Measurements from ENCODE around the gene TMF1.

Gene TMF1, protein sequence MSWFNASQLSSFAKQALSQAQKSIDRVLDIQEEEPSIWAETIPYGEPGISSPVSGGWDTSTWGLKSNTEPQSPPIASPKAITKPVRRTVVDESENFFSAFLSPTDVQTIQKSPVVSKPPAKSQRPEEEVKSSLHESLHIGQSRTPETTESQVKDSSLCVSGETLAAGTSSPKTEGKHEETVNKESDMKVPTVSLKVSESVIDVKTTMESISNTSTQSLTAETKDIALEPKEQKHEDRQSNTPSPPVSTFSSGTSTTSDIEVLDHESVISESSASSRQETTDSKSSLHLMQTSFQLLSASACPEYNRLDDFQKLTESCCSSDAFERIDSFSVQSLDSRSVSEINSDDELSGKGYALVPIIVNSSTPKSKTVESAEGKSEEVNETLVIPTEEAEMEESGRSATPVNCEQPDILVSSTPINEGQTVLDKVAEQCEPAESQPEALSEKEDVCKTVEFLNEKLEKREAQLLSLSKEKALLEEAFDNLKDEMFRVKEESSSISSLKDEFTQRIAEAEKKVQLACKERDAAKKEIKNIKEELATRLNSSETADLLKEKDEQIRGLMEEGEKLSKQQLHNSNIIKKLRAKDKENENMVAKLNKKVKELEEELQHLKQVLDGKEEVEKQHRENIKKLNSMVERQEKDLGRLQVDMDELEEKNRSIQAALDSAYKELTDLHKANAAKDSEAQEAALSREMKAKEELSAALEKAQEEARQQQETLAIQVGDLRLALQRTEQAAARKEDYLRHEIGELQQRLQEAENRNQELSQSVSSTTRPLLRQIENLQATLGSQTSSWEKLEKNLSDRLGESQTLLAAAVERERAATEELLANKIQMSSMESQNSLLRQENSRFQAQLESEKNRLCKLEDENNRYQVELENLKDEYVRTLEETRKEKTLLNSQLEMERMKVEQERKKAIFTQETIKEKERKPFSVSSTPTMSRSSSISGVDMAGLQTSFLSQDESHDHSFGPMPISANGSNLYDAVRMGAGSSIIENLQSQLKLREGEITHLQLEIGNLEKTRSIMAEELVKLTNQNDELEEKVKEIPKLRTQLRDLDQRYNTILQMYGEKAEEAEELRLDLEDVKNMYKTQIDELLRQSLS

DNA sequence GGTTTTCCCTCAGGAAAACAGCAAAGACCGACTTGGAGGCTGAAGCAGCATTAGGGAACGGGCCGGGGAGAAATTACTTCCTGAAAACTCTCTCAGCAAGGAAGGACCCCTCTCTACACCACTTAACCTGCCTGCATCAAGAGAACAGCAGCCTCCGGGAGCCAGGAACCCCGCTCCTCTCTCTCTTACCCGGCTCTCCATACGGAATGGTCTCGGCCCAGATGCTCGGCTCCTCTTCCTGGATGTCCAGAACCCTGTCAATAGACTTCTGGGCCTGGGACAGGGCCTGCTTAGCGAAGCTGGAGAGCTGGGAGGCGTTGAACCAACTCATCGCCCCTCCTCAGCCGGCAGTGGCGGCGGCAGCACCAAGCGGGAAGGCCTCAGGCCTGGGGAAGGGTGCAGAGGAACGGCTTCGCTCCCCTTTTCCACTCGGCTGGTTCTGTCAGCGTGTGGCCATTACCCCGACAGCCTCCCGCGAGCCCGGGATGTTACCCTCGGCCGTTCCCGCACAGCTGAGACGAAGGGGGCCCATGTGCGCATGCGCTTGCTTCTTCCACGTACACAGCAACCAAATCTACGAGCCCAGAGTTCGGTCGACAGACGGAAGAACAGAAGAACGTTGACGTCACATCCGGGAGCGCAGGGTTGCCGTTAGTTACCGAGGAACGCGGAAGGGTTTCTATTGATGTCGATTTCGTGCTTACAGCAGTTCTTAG, at the start of gene TMF1:
TSS of gene TMF1 (minus strand) at position 578 of the 716 bp plus-strand sequence. CDS start at position 331, 247 bp downstream.
- no peak for DNase-seq

DNA sequence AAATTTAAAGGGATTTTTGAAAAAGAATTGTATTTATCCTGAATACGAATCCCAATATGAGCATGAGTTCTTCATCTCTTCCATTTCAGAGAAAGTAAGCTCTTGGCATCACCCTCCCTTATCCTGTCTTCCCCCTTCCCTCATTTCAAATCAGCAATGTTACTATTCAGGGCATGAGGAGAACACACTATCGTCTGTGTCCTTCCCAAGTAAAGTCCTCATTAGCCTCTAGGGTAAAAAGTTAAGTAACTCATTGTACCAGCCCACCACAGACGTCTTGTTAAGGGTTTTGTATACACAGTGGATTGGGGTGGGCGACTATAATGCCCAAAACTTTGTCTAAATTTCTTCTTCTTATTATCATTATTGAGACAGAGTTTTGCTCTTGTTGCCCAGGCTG, 47.4 kb upstream of the TMF1 start:
- DNase-seq: no peak

DNA sequence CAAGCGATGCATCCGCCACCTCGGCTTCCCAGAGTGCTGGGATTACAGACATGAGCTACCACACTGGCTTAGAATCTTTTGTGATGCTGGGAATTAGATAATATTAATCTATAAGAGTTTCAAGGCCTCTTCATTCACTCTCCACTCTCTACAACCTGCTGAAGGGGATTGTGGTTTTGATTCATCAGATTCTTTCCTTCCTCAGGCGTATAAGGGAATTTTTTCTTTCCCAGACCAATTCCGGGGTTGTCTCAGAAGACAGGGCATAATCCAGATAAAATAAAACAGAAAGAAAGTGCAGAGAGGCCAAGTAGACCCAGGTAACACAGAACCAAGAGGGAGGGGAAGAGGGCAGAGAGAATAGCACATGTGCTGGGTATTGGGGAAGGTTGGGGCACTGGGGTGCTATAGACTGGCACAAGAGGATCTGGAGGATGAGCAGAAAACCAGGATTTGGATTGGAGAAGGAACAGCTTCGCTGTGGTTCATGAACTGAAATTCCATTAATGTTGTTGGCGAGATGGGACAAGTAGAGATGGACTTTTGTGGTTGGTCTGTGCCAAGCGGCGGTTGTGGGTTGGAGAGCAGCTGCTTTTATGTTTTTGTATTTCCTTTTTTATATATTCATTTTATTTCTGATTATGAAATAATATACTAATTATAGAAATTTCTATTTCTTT, 45.4 kb upstream of the TMF1 start:
- DNase-seq: no peak

DNA sequence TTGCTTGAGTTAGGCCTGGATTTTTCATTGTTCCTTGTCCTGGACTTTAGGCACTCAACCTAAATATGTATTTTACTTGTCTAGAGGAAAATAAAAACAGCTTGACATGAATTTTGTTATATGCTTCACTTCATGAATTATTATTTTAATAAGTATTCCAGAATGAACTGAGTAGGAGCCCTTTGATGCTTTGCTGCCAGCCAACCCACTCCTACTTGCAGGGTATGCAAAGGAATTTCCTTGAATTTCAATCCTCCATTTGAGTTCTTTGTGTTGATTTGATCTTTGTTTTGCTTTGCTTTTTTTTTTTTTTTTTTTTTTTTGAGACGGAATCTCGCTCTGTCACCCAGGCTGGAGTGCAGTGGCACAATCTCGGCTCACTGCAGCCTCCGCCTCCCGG, 44.2 kb upstream of the TMF1 start:
- DNase-seq: no peak

DNA sequence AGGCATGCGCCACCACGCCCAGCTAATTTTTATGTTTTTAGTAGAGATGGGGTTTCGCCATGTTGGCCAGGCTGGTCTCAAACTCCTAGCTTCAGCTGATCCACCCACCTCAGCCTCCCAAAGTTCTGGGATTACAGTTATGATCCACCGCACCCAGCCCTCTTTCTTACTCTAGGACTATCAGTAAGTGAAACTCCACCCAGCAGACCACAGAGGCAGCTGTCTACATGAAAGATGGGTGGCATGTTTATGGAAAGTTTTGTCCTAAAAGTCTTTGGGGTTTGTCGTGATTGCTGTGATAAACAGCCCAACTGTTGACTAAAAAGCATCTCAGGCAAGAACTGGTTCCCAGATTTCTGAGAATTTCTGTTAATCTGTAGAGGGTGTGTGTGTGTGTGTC, 43.5 kb upstream of the TMF1 start:
- DNase-seq: no peak

DNA sequence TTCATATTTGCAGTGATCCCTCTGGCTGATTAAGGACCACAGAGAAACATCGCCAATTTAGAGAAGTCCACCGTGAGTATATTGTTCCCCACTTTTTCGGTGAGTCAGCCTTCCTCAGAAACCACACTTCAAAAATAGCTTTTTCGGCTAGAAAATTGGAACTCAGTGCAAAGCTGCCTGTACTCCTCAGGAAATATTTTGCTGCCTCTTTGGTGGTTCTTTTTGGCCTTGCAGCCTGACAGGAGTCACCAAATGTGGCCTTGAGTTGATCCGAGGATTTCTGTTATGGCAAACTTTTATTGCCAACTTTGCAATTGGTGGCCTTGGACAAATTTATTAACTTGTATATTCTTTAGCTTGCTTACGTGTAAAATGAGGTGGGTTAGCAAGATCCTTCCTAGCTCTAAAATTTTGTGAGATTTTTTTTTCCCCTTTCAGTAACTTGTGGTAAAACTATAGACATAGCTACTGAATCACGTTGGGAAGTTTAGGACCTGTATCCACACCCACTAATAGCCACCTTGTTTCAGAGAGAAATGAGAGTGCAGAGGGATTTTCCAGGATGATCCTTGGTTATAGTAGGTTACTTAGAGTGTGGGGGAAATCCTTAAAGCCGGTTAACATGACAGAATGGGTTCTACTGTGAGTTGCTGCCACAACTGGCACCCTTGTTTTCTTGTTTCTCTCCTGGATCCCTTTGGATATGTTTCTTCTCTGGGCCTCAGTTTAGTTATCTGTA, 42.5 kb upstream of the TMF1 start:
- DNase-seq: no peak

DNA sequence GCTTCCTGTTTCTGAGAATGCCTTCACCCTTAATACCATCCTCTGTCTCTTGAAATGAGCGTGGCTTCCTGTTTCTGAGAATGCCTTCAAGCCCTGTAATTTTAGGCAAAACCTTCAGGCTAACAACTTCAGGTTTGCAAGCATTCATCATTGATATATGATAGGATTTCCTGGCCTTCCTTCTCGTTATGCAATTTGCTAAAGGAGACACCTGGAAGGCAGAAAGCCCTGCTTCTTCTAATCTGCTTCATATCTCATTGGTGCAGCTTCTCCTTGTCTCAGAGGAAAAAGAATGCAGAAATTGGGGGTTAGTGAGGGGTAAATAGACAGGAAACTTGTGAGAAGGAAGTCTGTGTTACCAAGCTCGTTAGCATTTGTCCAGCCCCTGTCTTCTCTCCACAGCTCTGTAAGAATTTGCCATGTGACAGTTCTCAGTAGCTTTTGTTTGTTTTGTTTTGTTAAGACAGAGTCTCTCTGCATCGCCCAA, 39.9 kb upstream of the TMF1 start:
- no peak for DNase-seq

DNA sequence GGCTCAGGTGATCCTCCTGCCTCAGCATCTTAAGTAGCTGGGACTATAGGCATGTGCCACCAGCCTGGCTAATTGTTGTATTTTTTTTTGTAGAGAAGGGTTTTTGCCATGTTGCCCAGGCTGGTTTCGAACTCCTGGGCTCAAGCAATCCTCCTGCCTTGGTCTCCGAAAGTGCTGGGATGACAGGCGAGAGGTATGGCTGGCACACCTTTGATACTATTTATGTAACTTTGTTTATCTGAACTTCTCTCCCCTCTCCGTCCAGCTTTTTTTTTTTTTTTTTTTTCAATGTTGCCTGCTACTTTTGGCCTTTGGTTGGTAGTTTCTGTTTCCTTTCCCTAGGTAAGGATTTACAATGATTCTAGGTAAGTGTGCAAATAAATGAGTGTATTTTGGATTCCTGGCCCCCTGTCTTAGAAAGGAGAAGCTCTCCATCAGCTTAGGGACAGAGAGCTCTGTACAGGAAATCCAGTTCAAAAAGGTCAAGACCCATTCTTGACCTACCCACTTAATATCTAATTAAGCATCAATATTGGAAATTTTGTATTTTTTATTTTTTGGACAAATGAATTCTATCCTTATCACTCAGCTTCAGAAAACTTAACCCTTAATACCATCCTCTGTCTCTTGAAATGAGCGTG, 39.4 kb upstream of the TMF1 start:
- DNase-seq: no peak

DNA sequence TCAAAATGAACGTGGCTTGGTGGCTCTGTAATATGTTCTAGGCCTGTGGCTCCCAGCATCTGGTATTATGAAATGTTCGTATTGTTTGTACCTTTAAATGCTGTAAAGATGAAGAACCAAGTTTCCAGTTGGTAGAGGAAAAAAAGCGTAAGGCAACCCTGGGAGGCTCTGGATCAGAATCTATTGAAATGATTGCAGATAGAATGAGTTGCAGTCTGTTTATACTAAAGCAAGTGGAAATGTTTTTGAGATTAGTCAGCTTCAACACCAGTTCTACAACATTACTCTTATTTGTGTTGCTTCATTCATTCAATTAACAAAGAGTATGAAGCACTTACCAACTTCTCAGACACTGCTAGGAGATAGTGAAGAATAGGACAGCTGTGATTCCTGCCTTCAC, 37.9 kb upstream of the TMF1 start:
- DNase-seq: no peak

DNA sequence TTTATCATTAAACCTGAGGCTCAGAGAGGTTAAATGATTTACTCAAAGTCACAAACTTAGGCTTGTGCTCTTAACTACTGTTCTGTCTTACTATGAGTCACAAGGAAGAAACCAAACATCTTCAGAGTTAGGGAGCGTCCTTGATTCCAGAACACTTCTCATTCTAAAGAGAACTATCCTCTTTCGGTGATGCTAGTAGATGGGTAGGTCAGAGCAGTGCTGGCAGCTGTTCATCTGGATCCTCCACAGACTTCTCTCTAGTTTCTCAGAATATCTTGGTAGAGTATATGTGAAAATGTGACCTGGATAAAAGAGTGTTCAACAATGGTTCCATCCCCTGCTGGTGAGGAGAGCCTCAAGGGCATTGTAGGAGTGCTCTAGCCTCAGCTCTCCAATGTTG, 35.9 kb upstream of the TMF1 start:
- DNase-seq: no peak

DNA sequence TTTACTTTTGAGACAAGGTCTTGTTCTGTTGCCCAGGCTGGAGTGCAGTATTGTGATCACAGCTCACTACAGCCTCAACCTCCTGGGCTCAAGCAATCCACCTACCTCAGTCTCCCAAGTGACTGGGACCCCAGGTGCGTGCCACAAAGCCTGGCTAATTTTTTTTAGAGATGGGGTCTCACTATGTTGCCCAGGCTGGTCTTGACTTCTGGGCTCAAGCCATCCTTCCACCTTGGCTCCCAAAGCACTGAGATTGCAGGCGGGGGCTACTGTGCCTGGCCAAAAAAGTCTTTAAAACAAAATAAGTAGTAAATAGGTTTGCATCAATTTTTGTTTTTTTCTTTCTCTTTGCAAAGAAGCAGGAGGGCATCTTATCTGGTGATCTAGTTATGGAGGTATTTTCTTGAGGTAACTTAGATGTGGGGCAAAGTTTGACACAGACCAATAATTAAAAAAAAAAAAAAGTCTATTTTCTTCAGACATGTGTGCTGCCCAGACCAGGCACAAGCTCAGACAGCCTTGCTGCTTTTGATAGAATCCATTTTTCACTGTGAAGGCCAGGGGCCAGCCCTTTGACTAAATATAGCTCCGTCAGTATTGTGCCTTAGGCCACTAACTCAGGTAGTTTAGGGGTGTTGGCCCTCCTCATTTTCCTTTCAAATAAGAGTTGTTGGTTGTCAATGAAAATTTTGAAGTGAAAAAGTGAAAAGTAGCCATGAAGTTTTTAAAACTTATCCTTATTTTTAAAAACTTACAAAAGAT, 35.1 kb upstream of the TMF1 start:
- DNase-seq: no peak

DNA sequence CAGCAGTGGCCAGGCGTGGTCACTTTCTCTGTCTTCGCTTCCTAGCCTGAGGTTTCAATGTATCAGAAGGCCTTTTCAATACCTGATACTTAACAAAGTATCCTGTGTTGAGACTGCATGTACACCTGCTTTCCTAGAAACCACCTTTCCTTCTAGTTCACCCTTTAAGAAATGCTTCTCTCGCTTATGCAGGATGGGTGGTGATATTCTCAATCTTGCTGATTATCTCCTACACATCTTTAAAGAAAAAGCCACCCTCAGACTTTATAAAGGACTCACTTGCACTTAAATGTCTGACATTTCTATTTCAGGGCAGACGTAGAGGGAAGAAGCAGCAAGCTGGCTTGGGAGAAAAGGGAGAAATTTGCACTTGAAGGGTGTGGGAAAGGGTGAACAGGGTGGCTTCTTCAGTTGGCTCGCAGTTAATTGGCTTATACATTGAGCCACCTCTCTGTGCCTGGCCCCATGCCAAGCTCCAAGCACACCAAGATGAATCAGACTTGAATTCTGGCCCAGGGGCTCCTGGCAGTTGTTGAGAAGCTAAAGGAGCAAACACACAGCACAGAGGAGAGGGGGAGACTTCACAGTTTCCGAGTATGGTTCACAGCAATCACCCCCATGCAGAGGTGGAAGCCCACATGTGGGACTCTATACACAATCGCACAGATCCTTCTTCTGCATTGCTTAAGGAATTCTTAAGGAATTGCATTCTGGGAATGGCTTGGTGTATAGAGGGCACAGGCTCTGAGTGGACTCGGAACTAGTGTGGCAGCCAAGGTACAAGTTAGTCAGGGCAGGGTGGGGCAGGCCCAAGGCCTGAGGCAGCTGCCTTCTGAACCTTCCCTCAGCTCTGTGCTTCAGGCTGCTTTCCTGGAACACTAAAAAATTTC, 33.9 kb upstream of the TMF1 start:
- DNase-seq: no peak

DNA sequence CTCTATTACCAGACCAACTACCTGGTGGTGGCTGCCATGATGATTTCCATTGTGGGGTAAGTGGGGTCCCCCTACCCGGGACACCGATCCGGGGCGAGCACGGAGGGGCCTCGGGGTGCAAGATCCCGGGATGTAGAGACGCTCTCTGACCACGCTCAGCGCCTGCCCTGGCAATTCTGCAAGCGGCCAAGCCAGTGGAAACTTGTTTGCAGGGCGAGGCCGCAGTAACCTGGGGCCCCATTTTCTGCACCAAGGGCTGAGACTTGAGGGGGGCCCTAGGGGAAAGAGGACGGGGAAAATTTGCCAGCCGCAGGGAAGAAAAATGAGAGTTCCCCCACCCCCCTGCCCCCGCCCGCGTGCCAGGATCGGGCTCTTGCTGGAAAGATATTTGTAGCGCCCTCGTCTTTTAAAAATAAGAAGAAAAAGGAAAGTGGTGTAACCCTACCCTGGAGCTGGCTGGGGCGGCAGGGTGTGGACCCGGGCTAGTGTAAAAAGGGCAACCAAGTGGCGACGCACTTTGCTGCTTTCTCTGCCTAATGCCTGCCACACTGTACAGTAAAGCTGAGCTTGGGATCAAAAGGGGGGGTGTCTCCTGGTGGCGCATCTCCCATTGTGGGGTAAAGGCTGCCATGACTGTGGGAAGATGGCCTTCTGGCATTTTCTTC, 33.2 kb upstream of the TMF1 start:
- DNase-seq: no peak

DNA sequence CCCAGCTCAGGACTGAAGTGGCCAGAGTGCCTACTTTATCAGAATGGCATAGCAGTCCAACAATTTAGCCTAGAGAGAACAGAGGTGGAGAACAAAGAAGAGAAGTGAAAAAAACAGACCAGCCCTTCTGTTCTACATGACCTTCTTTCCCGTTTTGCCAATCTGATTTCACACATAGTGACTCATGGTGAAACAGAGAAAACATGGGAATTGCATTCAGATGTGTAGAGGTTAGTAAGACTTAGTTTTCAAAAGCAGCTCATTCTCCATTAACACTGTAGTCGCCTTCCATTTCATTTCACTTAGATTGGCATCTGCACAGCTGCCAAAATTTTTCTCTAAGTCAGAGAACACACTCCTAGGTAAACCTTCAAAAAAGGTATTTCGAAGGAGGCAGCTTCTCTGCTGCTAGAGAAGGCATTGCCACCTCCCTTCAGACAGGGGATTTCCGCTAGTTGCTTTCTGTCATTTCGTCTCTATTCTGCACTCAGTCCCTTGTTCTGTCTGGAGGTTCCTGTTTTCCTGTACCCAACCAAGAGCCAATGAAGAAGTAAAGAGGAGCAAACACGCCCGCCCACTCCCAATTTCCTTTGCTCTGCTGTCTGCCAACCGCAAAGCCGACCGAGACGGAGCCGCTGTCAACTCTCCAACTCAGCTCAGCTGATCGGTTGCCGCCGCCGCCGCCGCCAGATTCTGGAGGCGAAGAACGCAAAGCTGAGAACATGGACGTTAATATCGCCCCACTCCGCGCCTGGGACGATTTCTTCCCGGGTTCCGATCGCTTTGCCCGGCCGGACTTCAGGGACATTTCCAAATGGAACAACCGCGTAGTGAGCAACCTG, 32.4 kb upstream of the TMF1 start, which contains the start of gene ARL6IP5:
TSS of gene ARL6IP5 (plus strand) at position 612 of the 842 bp plus-strand sequence. CDS start at position 723, 111 bp downstream.
- DNase-seq: no peak

DNA sequence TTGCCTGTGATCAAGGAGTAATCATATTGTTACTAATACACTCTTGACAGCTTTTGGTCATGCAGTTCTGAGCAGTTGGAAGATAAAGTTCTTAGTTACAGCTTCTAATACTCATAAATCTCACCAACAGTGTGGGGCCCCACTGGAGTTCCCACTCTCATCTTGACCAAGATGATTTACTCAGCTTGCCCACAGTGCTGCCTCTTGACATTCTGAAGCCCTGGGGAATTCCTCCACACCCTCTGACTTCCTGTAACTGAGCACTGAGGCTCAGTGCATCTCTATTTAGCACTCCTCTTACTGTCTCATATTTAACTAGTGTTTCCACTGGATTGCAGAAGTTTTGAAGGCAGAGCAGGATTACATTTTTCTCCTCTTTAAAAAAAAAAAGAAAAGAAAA, 30.7 kb upstream of the TMF1 start:
- DNase-seq: no peak

DNA sequence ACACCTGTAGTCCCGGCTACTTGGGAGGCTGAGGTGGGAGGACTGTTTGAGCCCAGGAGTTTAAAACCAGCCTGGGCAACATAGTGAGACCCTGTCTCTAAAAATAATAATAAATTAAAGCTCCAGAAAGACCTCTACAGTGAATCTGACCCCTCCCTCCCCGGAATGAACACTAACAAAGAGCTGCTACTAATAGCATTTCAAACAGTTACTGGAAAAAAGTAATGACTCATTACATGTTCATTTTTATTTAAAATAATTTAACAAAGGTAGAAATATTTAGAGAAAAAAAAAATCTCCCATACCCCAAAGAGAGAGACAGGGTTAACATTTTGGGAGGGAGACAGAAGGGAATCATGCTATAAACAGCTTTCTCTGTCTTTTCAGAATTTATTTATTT, 30.2 kb upstream of the TMF1 start:
- DNase-seq: no peak

DNA sequence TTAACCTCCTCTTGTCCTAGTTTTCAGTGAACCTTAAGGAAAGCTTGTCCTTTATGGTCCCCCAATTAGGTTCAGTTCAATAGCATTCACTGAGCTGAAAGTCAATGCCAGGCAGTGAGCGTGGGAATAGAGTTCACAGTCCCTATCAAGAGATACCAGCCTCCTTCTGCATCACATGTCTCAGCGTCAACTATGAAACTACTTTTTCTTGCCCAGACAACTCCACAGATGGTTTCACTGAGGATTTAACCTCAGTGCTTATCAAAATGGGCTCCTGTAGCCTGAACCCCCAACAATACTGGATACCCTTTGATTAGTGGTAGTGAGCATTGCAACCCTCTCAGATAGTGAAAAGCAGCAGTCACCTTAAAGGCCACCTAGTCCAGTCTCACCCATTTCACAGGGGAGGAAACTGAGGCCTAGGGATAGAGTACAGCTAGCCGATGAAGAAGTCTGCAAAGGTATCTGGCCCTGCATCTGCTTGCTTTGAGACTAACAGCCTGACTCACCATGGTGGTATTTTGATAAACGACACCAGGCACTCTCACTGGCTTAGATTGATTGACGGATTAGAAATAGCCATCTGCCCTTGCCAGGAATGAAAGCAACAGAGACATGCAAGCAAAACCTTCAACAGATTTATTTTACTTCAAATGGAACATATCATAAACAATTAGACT, 29.6 kb upstream of the TMF1 start:
- DNase-seq: no peak
